KOPT-K1 (cell line): Measurements from ENCODE around the gene OBSL1.

Experiments used
- H3K27ac ChIP-seq: fragments of 200-600 bp; sonication (generic); 2 replicates; pipeline ENCODE4 v1.5.1; 2016; ENCODE audit warnings: antibody characterized with exemption, mild to moderate bottlenecking, low read depth, low read length; ENCODE audit not compliant: poor library complexity, severe bottlenecking
- H3K36me3 ChIP-seq: fragments of 200-600 bp; sonication (generic); 2 replicates; pipeline ENCODE4 v1.5.1; 2017; ENCODE audit warnings: antibody characterized with exemption, mild to moderate bottlenecking, low read length, moderate library complexity; ENCODE audit not compliant: insufficient read depth
- H3K9me3 ChIP-seq: fragments of 200-600 bp; sonication (generic); 2 replicates; pipeline ENCODE4 v1.5.1; 2017; ENCODE audit warnings: antibody characterized with exemption, low read length, mild to moderate bottlenecking; ENCODE audit not compliant: insufficient read depth, poor library complexity, severe bottlenecking

Gene OBSL1

GRCh38 chr2:219511547-219512325 lies 59.6 kb downstream of the OBSL1 start:
- Histone ChIP-seq H3K27ac (no peak overlapping the region), H3K9me3 (no peaks in the 10 kb centered on the region), H3K36me3 (no peaks in the 10 kb centered on the region)

- H3K27ac ChIP-seq = no peak overlapping the region
- H3K36me3 ChIP-seq = no peaks in the 10 kb centered on the region; the same call in 1 of the 2 replicates
- no peaks in the 10 kb centered on the region for H3K9me3 ChIP-seq
Observed at GRCh38 chr2:219510512-219511135, 60.7 kb downstream of the OBSL1 start.

- Histone ChIP-seq H3K27ac (no peak overlapping the region), H3K9me3 (no peaks in the 10 kb centered on the region), H3K36me3 (no peaks in the 10 kb centered on the region; the same call in 1 of the 2 replicates)
Observed at GRCh38 chr2:219509780-219510511, 61.4 kb downstream of the OBSL1 start.

- H3K27ac ChIP-seq = no peak overlapping the region
- H3K36me3 ChIP-seq = peaks cover 3% of the 10 kb centered on the region; the same call in 1 of the 2 replicates
- no peaks in the 10 kb centered on the region for H3K9me3 ChIP-seq
Observed at GRCh38 chr2:219508971-219509779, 62.2 kb downstream of the OBSL1 start.

GRCh38 chr2:219508444-219508734 lies 63.0 kb downstream of the OBSL1 start:
- H3K27ac ChIP-seq = no peak overlapping the region
- peaks cover 11% of the 10 kb centered on the region; the same call in 1 of the 2 replicates for H3K36me3 ChIP-seq
- no peaks in the 10 kb centered on the region for H3K9me3 ChIP-seq

DNA sequence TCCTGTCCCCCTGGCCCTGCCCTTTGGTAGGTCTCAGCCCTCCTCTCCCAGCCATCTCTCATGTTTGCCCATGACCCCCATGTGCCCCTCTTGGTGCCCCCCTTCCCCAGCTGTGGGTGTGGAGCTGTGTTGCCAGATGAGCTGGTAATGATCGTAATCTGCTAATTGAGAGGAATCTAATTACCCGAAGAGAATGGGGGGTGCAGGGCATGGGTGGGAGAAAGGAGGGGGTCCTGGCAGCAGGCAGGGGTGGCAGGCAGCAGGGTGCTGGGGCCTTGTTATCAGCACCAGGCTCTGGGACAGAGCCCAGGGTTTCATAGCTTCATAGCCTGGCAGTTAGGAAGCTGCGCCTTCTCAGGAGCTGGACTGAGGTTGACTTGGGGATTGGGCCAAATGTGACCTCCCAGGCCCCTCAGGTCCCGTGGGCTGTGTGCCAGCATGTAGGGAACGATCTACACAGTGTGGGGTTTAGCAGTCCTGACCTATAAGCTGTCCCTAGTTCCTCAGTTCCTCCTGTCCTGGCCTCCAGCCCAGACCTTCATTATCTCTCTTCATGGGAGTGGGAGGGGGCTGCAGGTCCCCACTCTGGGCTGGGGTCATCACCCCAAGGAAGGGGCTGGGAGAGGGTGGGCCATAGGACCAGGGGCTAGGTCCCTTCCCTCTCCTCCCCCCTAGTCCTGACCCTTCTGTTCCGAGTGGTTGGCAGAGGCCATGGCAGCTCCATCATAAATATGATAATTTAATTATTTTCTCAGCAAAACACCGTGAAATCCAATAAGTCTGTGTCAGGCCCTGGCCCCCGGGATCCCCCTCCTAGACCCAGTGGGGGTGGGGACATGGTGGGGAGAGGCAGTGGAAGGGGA lies 63.5 kb downstream of the OBSL1 start:
- no peak overlapping the region for H3K27ac ChIP-seq

GRCh38 chr2:219506802-219507526 lies 64.4 kb downstream of the OBSL1 start:
- Histone ChIP-seq H3K9me3 (no peaks in the 10 kb centered on the region), H3K36me3 (peaks cover 11% of the 10 kb centered on the region; the same call in 1 of the 2 replicates), H3K27ac (no peak overlapping the region)

More for the DNA sequence above, 63.5 kb downstream of the OBSL1 start:
- Histone ChIP-seq H3K36me3 (peaks cover 11% of the 10 kb centered on the region; the same call in 1 of the 2 replicates), H3K9me3 (no peaks in the 10 kb centered on the region)

GRCh38 chr2:219506153-219506801 lies 65.1 kb downstream of the OBSL1 start:
- H3K9me3 ChIP-seq = no peaks in the 10 kb centered on the region
- H3K27ac ChIP-seq = no peak overlapping the region

GRCh38 chr2:219505585-219505984 lies 65.8 kb downstream of the OBSL1 start:
- Histone ChIP-seq H3K9me3 (no peaks in the 10 kb centered on the region), H3K27ac (no peak overlapping the region), H3K36me3 (peaks cover 11% of the 10 kb centered on the region; the same call in 1 of the 2 replicates)

More at GRCh38 chr2:219506153-219506801, 65.1 kb downstream of the OBSL1 start:
- H3K36me3 ChIP-seq = peaks cover 11% of the 10 kb centered on the region; the same call in 1 of the 2 replicates

DNA sequence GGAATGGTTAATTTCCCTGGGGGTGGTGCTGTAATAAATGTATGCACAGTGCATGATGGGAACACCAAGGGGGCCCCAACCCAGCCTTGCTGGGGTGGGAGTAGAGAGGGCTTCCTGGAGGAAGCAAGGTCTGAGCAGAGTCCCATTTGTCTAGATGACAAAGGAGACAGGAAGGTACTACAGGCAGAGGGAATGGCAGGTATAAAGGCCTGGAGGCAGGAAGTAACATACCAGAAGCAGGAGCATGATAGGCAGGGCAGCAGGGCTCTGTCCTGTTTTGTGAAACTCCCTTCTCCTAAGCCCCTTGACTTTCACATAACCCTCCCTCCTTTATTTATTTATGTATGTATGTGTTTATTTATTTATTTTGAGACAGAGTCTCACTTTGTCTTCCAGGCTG lies 68.7 kb downstream of the OBSL1 start:
- Histone ChIP-seq H3K9me3 (no peaks in the 10 kb centered on the region), H3K27ac (no peak overlapping the region), H3K36me3 (peaks cover 11% of the 10 kb centered on the region; the same call in 1 of the 2 replicates)

DNA sequence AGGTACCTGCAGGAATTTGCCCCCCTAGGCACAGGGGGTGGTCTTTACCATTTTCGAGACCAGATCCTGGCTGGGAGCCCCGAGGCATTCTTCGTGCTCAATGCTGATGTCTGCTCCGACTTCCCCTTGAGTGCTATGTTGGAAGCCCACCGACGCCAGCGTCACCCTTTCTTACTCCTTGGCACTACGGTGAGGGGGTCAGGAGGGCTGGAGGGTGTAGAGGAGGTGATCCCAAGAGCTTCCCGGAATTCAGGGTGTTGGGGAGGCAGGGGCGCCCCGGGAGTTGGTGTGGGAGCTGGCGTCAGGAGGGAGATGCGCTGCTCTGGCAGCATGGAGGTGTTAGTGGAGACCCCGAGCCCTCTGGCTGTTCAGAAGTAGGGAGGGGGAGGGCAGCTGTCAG lies 69.5 kb downstream of the OBSL1 start:
- peaks cover 11% of the 10 kb centered on the region; the same call in 1 of the 2 replicates for H3K36me3 ChIP-seq
- no peaks in the 10 kb centered on the region for H3K9me3 ChIP-seq
- no peak overlapping the region for H3K27ac ChIP-seq
